GM12878 (cell line): ENCODE results near the gene RCL1. TPM values are rescaled to one million over a fixed set of nuclear protein-coding genes. Genes with fewer than 3 reads are reported as not detected.

Source experiments
- ATAC-seq: fragments of 200-7000 bp; cut with Tn5 transposase; 3 replicates; pipeline ENCODE4 v1.9.1; 2020; ENCODE audit warnings: mild to moderate bottlenecking, moderate library complexity
- BruUV-seq: library from RNA; stranded (reverse); fragments of 400-500 nt; replicated peaks from 2 replicates; lab custom pipeline; 2021; lab: Mats Ljungman, UMichigan
- CTCF ChIA-PET: fragments of 300-600 bp; sonication (Branson Sonifier 250); formaldehyde crosslinking; extraction: SDS; loops from one replicate; lab custom pipeline; 2021; ENCODE audit warnings: inconsistent platforms; lab: Yijun Ruan, JAX
- POLR2A ChIA-PET: fragments of 350-600 bp; formaldehyde crosslinking; extraction: SDS; loops from one replicate; lab custom pipeline; 2021; ENCODE audit warnings: inconsistent platforms; lab: Charles Lee
- RAD21 ChIA-PET: fragments of 300-600 bp; sonication (Branson Sonifier 250); formaldehyde crosslinking; loops from one replicate; lab custom pipeline; 2023; ENCODE audit warnings: antibody characterized with exemption; ENCODE audit not compliant: unreplicated experiment; lab: Charles Lee
- SMC1A ChIA-PET: fragments of 300-600 bp; sonication (Branson Sonifier 250); formaldehyde crosslinking; loops from one replicate; lab custom pipeline; 2023; ENCODE audit not compliant: unreplicated experiment, uncharacterized antibody; lab: Charles Lee
- DNase-seq: peaks from one replicate; pipeline ENCODE4 v3.0.0-alpha.2; 2011; ENCODE audit warnings: low read depth, low spot score
- FAIRE-seq: peaks from 3 replicates; lab custom pipeline; 2011; peaks lifted over from hg19 to GRCh38; lab: Jason Lieb, UNC
- H2AFZ ChIP-seq: 2 replicates; pipeline ENCODE4 v1.6.0; 2011; ENCODE audit warnings: low read depth, low read length, control low read depth; ENCODE audit not compliant: control insufficient read depth
- H3K27ac ChIP-seq: 2 replicates; pipeline ENCODE4 v1.5.1; 2011; ENCODE audit warnings: control low read depth; ENCODE audit not compliant: control insufficient read depth, insufficient read depth
- H3K27me3 ChIP-seq, 2 experiments: replicated peaks in 1 of 2; 2 replicates each; pipeline versions ENCODE4 v1.6.0 to v1.6.1; 2011; ENCODE audit warnings: low read length in 1 of 2; ENCODE audit not compliant: control insufficient read depth in 2 of 2, insufficient read depth in 2 of 2
- H3K36me3 ChIP-seq, 2 experiments: 2 replicates each; pipeline ENCODE4 v1.5.1; 2011; ENCODE audit warnings: low read length in 1 of 2; ENCODE audit not compliant: control insufficient read depth in 2 of 2, insufficient read depth in 2 of 2
- H3K4me1 ChIP-seq: 2 replicates; pipeline ENCODE4 v1.6.1; 2011; ENCODE audit warnings: mild to moderate bottlenecking, low read length, moderate library complexity, mixed read lengths; ENCODE audit not compliant: control insufficient read depth, insufficient read depth
- H3K4me2 ChIP-seq: 2 replicates; pipeline ENCODE4 v1.6.0; 2011; ENCODE audit warnings: control low read depth; ENCODE audit not compliant: control insufficient read depth, insufficient read depth
- H3K4me3 ChIP-seq: fragments of 200-600 bp; sonication (generic); 2 replicates; pipeline ENCODE4 v1.5.1; 2016
- H3K79me2 ChIP-seq: 2 replicates; pipeline ENCODE4 v1.6.0; 2011; ENCODE audit warnings: low read length; ENCODE audit not compliant: control insufficient read depth, insufficient read depth
- H3K9ac ChIP-seq: 2 replicates; pipeline ENCODE4 v1.8.0; 2011; ENCODE audit warnings: low read length, control low read depth, mixed read lengths; ENCODE audit not compliant: control insufficient read depth, insufficient read depth
- H3K9me3 ChIP-seq: replicated peaks from 3 replicates; pipeline ENCODE4 v1.5.1; 2011; ENCODE audit warnings: mild to moderate bottlenecking, low read length; ENCODE audit not compliant: control insufficient read depth, insufficient read depth
- H4K20me1 ChIP-seq: 2 replicates; pipeline ENCODE4 v1.6.0; 2011; ENCODE audit not compliant: control insufficient read depth, insufficient read depth
- BMI1 ChIP-seq: fragments of 450-650 bp; IDR thresholded peaks from 2 replicates; pipeline ENCODE4 v1.6.1; 2016; ENCODE audit warnings: mild to moderate bottlenecking, moderate library complexity, borderline replicate concordance
- CBX3 ChIP-seq: fragments of 200-600 bp; sonication (generic); IDR thresholded peaks from 2 replicates; pipeline ENCODE4 v1.6.1; 2016; ENCODE audit warnings: low read depth, borderline replicate concordance
- HDAC6 ChIP-seq: fragments of 200-600 bp; sonication (generic); IDR thresholded peaks from one replicate; pipeline ENCODE4 v1.8.0; 2017; ENCODE audit warnings: antibody characterized with exemption; ENCODE audit not compliant: unreplicated experiment
- MTA2 ChIP-seq: fragments of 450-650 bp; IDR thresholded peaks from 2 replicates; pipeline ENCODE4 v1.6.1; 2016; ENCODE audit warnings: low read depth, mild to moderate bottlenecking, moderate library complexity
- NR2C2 ChIP-seq: IDR thresholded peaks from 2 replicates; pipeline ENCODE4 v1.6.1; 2011; ENCODE audit warnings: borderline replicate concordance, low read depth; ENCODE audit not compliant: control insufficient read depth, insufficient read length
- RAD51 ChIP-seq: fragments of 450-650 bp; IDR thresholded peaks from 2 replicates; pipeline ENCODE4 v1.6.1; 2016; ENCODE audit warnings: moderate library complexity, mild to moderate bottlenecking, inconsistent platforms
- RBBP5 ChIP-seq: fragments of 200-600 bp; sonication (generic); conservative IDR thresholded peaks from 2 replicates; pipeline ENCODE4 v1.6.1; 2016
- RUNX3 ChIP-seq: IDR thresholded peaks from 2 replicates; pipeline ENCODE4 v1.6.1; 2012; ENCODE audit warnings: low read length, inconsistent platforms
- SMC3 ChIP-seq: IDR thresholded peaks from 2 replicates; pipeline ENCODE4 v1.6.1; 2011; ENCODE audit warnings: low read length, improper control_type of control experiment, borderline replicate concordance
- SP1 ChIP-seq: IDR thresholded peaks from one replicate; pipeline ENCODE4 v1.6.1; 2011; ENCODE audit warnings: low read depth, low read length
- TAF1 ChIP-seq: IDR thresholded peaks from 2 replicates; pipeline ENCODE4 v1.6.1; 2011; ENCODE audit warnings: mild to moderate bottlenecking, low read depth, low read length, borderline replicate concordance
- TCF3 ChIP-seq: IDR thresholded peaks from 2 replicates; pipeline ENCODE4 v1.6.1; 2012; ENCODE audit warnings: low read depth, mild to moderate bottlenecking, low read length, borderline replicate concordance; ENCODE audit not compliant: insufficient read depth
- WGBS: methylation state at CpG from one replicate; pipeline ENCODE4 v1.1.6; 2016; ENCODE audit warnings: low lambda C conversion rate; ENCODE audit not compliant: insufficient replicate concordance, insufficient coverage; ENCODE audit errors: missing lambda C conversion rate; 5-methylcytosine and 5-hydroxymethylcytosine counted together
- in situ Hi-C: fragments of 300-500 bp; cut with MboI; formaldehyde crosslinking; loops from 9 replicates; pipeline ENCODE4 v1.14.3; 2018; ENCODE audit warnings: mixed read lengths
- intact Hi-C: fragments of 100-400 bp; cut with micrococcal nuclease; formaldehyde crosslinking; loops from one replicate; pipeline ENCODE4 v1.14.2; 2022; ENCODE audit not compliant: unreplicated experiment
- polyA plus RNA-seq, 11 experiments: library from polyadenylated mRNA; depleted of rRNA in 4 of 11; unstranded in 6 of 11; stranded (reverse) in 5 of 11; fragments of >200 nt; fragmentation: Nextera tagmentation in 4 of 11; fragmentation: Illumina TruSeq in 1 of 11; extraction: Ambion mirVana in 4 of 11; extraction: Trizol in 1 of 11; gene quantifications; 1 replicate in 1 of 11; 2 replicates in 10 of 11; pipeline versions ENCODE4 v1.2.1 to v1.2.3, GENCODE V29; 2011 to 2016; ENCODE audit warnings: inconsistent platforms in 2 of 11, missing spikeins in 2 of 11, low read depth in 1 of 11
- total RNA-seq, 4 experiments: library from RNA; depleted of rRNA in 3 of 4; stranded (reverse); fragments of >200 nt in 3 of 4; fragmentation: Illumina TruSeq in 1 of 4; extraction: Trizol in 1 of 4; gene quantifications; 2 replicates each; pipeline versions ENCODE4 v1.2.1 to v1.2.3, GENCODE V29; 2013 to 2021
- TF ChIP-seq, protein P1 (sequence below): fragments of 450-650 bp; IDR thresholded peaks from 2 replicates; pipeline ENCODE4 v1.6.1; 2014; ENCODE audit warnings: mild to moderate bottlenecking
- TF ChIP-seq, protein P2 (sequence below): fragments of 450-650 bp; IDR thresholded peaks from 2 replicates; pipeline ENCODE4 v1.6.1; 2016; ENCODE audit warnings: mild to moderate bottlenecking
- TF ChIP-seq, protein P3 (sequence below): fragments of 150-350 bp; IDR thresholded peaks from 2 replicates; pipeline ENCODE4 v1.6.1; 2016; ENCODE audit warnings: low read depth, low read length
- TF ChIP-seq, protein P4 (sequence below): fragments of 450-650 bp; IDR thresholded peaks from 2 replicates; pipeline ENCODE4 v1.6.1; 2017; ENCODE audit warnings: mild to moderate bottlenecking

RCL1 gene
- total and polyA plus RNA-seq, 10 of the 15 experiments (the other 5 are each of a cell fraction or from before 2014, with no cell fraction given): 21.1 to 46.8 (median 30.5) TPM

DNA sequence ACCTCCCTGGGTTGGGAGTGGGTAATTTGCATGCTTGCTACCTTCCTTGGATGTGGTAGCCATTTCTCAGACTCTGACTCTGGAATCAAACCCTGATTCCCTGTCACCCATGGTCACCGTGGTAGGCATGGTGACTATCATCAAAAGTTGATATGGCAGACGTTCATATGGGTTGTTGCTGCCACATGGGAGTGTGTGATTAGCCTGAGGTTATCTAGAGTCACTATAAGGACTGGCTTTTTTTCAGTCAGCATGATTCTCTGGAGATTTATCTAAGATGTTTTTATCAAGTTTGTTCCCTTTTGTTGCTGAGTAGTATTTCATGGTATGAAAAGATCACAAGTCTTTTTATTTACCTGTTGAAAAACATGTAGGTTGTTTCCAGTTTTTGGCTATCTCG is 7.0 kb downstream of the RCL1 start (continued):
- TF ChIP-seq SP1: no peak
- TF ChIP-seq, protein P1, sequence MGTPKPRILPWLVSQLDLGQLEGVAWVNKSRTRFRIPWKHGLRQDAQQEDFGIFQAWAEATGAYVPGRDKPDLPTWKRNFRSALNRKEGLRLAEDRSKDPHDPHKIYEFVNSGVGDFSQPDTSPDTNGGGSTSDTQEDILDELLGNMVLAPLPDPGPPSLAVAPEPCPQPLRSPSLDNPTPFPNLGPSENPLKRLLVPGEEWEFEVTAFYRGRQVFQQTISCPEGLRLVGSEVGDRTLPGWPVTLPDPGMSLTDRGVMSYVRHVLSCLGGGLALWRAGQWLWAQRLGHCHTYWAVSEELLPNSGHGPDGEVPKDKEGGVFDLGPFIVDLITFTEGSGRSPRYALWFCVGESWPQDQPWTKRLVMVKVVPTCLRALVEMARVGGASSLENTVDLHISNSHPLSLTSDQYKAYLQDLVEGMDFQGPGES: no peak

DNA sequence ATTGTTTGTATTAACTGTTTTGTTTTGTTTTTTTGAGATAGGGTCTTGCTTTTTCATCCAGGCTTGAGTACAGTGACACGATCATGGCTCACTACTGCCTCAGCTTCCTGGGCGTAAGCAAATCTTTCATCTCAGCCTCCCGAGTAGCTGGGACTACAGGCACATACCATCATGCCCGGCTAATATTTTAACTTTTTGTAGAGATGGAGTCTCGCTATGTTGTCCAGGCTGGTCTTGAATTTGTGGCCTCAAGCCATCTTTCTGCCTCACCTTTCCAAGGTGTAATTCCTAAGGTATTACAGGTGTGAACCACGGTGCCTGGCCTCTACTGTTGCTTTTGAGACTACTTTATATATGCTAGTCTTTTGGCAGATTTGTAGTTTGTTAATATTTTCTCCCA is 8.4 kb downstream of the RCL1 start:
- Histone ChIP-seq H3K4me2 (no peak overlapping the region), H3K4me3 (no peak overlapping the region), H3K79me2 (peaks cover 90% of the 10 kb centered on the region), H3K9me3 (peaks cover 10% of the 10 kb centered on the region), H4K20me1 (no peaks in the 10 kb centered on the region), H3K36me3 (peaks cover 0 to 6% of the 10 kb centered on the region in 2 experiments; a peak in 2 of 4 replicates), H3K27ac (no peak overlapping the region), H3K9ac (no peak overlapping the region), H3K4me1 (peaks cover 11% of the 10 kb centered on the region; the same call in 1 of the 2 replicates), H2AFZ (no peak overlapping the region), H3K27me3 (no peaks in the 10 kb centered on the region)
- FAIRE-seq: no peak
- no peak for ATAC-seq
- DNase-seq: no peak
- 97% methylated on average over 6 of the region's 6 CpGs for WGBS
- in situ Hi-C loops (no loop called here), intact Hi-C loops (no loop called here)
- CTCF ChIA-PET: interaction anchor here (0.6 to 1.3 kb wide), 2 partner anchors 10 to 32 kb away, joined by 3 to 4 read pairs; no protein-coding TSS in a partner anchor
- BruUV-seq: no TSS peak
- POLR2A ChIA-PET: interaction anchor here (0.7 kb wide), 3 partner anchors 130 to 1924 kb away, joined by 4 read pairs; no protein-coding TSS in a partner anchor
- SMC1A ChIA-PET: interaction anchor here (0.7 kb wide), 1 partner anchor 122 kb away, joined by 3 read pairs; no protein-coding TSS in a partner anchor
- RAD21 ChIA-PET: no interaction called here
- TF ChIP-seq, protein P2, sequence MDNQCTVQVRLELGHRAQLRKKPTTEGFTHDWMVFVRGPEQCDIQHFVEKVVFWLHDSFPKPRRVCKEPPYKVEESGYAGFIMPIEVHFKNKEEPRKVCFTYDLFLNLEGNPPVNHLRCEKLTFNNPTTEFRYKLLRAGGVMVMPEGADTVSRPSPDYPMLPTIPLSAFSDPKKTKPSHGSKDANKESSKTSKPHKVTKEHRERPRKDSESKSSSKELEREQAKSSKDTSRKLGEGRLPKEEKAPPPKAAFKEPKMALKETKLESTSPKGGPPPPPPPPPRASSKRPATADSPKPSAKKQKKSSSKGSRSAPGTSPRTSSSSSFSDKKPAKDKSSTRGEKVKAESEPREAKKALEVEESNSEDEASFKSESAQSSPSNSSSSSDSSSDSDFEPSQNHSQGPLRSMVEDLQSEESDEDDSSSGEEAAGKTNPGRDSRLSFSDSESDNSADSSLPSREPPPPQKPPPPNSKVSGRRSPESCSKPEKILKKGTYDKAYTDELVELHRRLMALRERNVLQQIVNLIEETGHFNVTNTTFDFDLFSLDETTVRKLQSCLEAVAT: no peak
- TF ChIP-seq BMI1: no peak
- TF ChIP-seq, protein P3, sequence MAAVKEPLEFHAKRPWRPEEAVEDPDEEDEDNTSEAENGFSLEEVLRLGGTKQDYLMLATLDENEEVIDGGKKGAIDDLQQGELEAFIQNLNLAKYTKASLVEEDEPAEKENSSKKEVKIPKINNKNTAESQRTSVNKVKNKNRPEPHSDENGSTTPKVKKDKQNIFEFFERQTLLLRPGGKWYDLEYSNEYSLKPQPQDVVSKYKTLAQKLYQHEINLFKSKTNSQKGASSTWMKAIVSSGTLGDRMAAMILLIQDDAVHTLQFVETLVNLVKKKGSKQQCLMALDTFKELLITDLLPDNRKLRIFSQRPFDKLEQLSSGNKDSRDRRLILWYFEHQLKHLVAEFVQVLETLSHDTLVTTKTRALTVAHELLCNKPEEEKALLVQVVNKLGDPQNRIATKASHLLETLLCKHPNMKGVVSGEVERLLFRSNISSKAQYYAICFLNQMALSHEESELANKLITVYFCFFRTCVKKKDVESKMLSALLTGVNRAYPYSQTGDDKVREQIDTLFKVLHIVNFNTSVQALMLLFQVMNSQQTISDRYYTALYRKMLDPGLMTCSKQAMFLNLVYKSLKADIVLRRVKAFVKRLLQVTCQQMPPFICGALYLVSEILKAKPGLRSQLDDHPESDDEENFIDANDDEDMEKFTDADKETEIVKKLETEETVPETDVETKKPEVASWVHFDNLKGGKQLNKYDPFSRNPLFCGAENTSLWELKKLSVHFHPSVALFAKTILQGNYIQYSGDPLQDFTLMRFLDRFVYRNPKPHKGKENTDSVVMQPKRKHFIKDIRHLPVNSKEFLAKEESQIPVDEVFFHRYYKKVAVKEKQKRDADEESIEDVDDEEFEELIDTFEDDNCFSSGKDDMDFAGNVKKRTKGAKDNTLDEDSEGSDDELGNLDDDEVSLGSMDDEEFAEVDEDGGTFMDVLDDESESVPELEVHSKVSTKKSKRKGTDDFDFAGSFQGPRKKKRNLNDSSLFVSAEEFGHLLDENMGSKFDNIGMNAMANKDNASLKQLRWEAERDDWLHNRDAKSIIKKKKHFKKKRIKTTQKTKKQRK: no peak
- TF ChIP-seq, protein P4, sequence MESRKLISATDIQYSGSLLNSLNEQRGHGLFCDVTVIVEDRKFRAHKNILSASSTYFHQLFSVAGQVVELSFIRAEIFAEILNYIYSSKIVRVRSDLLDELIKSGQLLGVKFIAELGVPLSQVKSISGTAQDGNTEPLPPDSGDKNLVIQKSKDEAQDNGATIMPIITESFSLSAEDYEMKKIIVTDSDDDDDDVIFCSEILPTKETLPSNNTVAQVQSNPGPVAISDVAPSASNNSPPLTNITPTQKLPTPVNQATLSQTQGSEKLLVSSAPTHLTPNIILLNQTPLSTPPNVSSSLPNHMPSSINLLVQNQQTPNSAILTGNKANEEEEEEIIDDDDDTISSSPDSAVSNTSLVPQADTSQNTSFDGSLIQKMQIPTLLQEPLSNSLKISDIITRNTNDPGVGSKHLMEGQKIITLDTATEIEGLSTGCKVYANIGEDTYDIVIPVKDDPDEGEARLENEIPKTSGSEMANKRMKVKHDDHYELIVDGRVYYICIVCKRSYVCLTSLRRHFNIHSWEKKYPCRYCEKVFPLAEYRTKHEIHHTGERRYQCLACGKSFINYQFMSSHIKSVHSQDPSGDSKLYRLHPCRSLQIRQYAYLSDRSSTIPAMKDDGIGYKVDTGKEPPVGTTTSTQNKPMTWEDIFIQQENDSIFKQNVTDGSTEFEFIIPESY: no peak
- no peak for TF ChIP-seq TAF1
- no peak for TF ChIP-seq HDAC6
- no peak for TF ChIP-seq TCF3
- no peak for TF ChIP-seq RBBP5
- no peak for TF ChIP-seq SMC3
- TF ChIP-seq RAD51: no peak
- no peak for TF ChIP-seq CBX3
- no peak for TF ChIP-seq RUNX3
- TF ChIP-seq MTA2: no peak
- TF ChIP-seq NR2C2: no peak
